Left ventricle myocardium inferior (tissue), 1 donor: Measurements from ENCODE around the gene MGAT4C. TPM values are rescaled to one million over a fixed set of nuclear protein-coding genes. Genes with fewer than 3 reads are reported as not detected.

Experiments used
- DNase-seq: peaks from one replicate; pipeline ENCODE4 v3.0.0-alpha.2; 2020
- H3K27ac ChIP-seq: fragments of 200-600 bp; replicated peaks from 2 replicates; pipeline ENCODE4 v1.8.0; 2021
- H3K27me3 ChIP-seq: fragments of 200-600 bp; 2 replicates; pipeline ENCODE4 v1.8.0; 2021; ENCODE audit warnings: low read depth
- H3K36me3 ChIP-seq: fragments of 200-600 bp; 2 replicates; pipeline ENCODE4 v1.8.0; 2021
- H3K4me1 ChIP-seq: fragments of 200-600 bp; 2 replicates; pipeline ENCODE4 v1.8.0; 2021
- H3K4me3 ChIP-seq: fragments of 200-600 bp; 2 replicates; pipeline ENCODE4 v1.8.0; 2021; ENCODE audit warnings: mild to moderate bottlenecking, moderate library complexity
- H3K9me3 ChIP-seq: fragments of 200-600 bp; replicated peaks from 2 replicates; pipeline ENCODE4 v1.8.0; 2021
- CTCF ChIP-seq: fragments of 200-600 bp; IDR thresholded peaks from 2 replicates; pipeline ENCODE4 v1.8.0; 2021; ENCODE audit warnings: antibody characterized with exemption, mild to moderate bottlenecking, borderline replicate concordance
- intact Hi-C: fragments of 100-400 bp; cut with micrococcal nuclease; formaldehyde crosslinking; loops from one replicate; pipeline ENCODE4 v1.11.0; 2022
- total RNA-seq: library from RNA; stranded (reverse); fragmentation: NEBNext Ultra II Directional; extraction: Animal tissue kit (Norgen Biotek cat#: 25700); gene quantifications from one replicate; pipeline ENCODE4 v1.2.1, GENCODE V29; 2021
- donor health status: DM: no; HTN: yes; CAD: no; lungs with severe emphysema.

MGAT4C gene
- total RNA-seq, 1 donor from 2014 or later: 5.4 TPM

- H3K4me1 ChIP-seq: no peaks in the 10 kb centered on the region
- H3K36me3 ChIP-seq: no peaks in the 10 kb centered on the region
- H3K4me3 ChIP-seq: no peak overlapping the region
- H3K9me3 ChIP-seq: no peaks in the 10 kb centered on the region
- TF ChIP-seq CTCF: no peak
- no peaks in the 10 kb centered on the region for H3K27me3 ChIP-seq
- no peak overlapping the region for H3K27ac ChIP-seq
- DNase-seq: no peak
- intact Hi-C loops: no loop called here
These were observed 68.0 kb downstream of the MGAT4C start for GRCh38 chr12:86188226-86188625.

- intact Hi-C loops: no loop called here
These were observed 69.7 kb downstream of the MGAT4C start for GRCh38 chr12:86186449-86186848.

GRCh38 chr12:86179855-86180254, 76.3 kb downstream of the MGAT4C start:
- Histone ChIP-seq H3K27me3 (no peaks in the 10 kb centered on the region), H3K4me3 (no peak overlapping the region), H3K9me3 (no peaks in the 10 kb centered on the region), H3K27ac (no peak overlapping the region), H3K36me3 (no peaks in the 10 kb centered on the region), H3K4me1 (no peaks in the 10 kb centered on the region)
- intact Hi-C loops: no loop called here
- no peak for DNase-seq
- no peak for TF ChIP-seq CTCF

More at GRCh38 chr12:86186449-86186848, 69.7 kb downstream of the MGAT4C start:
- H3K4me3 ChIP-seq: no peak overlapping the region
- H3K27me3 ChIP-seq: no peaks in the 10 kb centered on the region
- no peak for DNase-seq
- H3K4me1 ChIP-seq: no peaks in the 10 kb centered on the region
- no peaks in the 10 kb centered on the region for H3K9me3 ChIP-seq
- no peak overlapping the region for H3K27ac ChIP-seq
- H3K36me3 ChIP-seq: no peaks in the 10 kb centered on the region
- no peak for TF ChIP-seq CTCF

GRCh38 chr12:86174188-86174587, 82.0 kb downstream of the MGAT4C start:
- DNase-seq: no peak
- Histone ChIP-seq H3K4me1 (no peaks in the 10 kb centered on the region), H3K27ac (no peak overlapping the region), H3K4me3 (no peak overlapping the region), H3K9me3 (no peaks in the 10 kb centered on the region), H3K27me3 (no peaks in the 10 kb centered on the region), H3K36me3 (no peaks in the 10 kb centered on the region)
- intact Hi-C loops: no loop called here
- TF ChIP-seq CTCF: no peak

GRCh38 chr12:86172913-86173443, 83.2 kb downstream of the MGAT4C start:
- H3K36me3 ChIP-seq: no peaks in the 10 kb centered on the region
- TF ChIP-seq CTCF: no peak
- no peaks in the 10 kb centered on the region for H3K4me1 ChIP-seq
- no peaks in the 10 kb centered on the region for H3K9me3 ChIP-seq
- no peak for DNase-seq
- no peaks in the 10 kb centered on the region for H3K27me3 ChIP-seq
- H3K27ac ChIP-seq: no peak overlapping the region
- intact Hi-C loops: no loop called here
- no peak overlapping the region for H3K4me3 ChIP-seq
